Measurements from ENCODE around the gene OR2V2.

OR2V2 gene

GRCh38 chr5:181191526-181192336, 44.3 kb downstream of the OR2V2 start:
- peak; percentile 96 to 97 for DNase-seq

- no peak for DNase-seq
Observed at GRCh38 chr5:181192337-181193046, 45.1 kb downstream of the OR2V2 start.

DNA sequence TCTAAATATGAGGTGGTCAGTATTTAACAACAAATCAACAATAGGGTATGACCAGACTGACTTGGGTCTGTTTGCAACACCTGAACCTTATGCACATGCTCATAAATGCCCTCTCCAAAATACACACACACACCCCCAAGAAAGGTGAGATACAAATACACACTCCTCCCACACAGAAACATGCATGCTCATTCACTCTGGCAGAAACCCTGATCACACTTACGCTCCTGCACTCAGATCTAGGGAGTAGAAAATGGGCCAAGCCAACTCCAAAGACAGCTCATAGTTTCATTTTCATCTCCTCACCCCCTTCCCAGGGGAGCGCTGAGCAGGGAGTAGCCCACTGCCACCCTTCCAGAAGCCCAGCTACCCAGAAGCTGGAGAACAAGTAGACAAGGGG, 46.3 kb downstream of the OR2V2 start:
- DNase-seq = no peak

GRCh38 chr5:181194489-181195248, 47.3 kb downstream of the OR2V2 start:
- DNase-seq = no peak

DNA sequence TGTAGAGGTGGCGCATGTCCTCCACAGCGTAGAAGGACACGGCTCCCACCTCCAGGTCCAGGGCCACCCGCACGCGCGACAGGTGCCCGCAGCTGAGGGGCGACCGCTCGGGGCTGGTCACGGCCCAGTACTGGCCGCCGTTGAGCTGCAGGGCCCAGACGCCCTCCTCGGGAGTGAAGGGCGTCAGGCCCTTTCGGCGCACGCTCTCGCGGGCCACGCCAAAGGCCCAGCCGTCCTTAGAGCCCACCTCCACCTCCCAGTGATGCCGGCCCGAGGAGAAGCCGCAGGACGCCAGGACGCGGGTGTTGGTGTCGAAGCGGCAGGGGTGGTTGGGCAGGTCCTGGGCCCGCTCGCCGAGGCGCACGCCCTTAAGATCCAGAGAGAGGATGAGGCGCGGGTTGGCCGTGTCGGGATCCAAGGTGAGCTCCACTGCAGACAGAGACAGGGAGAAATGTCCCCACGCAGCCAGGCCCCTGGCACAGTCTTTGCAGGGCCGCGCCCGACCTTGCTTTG, 47.9 kb downstream of the OR2V2 start:
- DNase-seq = no peak

DNA sequence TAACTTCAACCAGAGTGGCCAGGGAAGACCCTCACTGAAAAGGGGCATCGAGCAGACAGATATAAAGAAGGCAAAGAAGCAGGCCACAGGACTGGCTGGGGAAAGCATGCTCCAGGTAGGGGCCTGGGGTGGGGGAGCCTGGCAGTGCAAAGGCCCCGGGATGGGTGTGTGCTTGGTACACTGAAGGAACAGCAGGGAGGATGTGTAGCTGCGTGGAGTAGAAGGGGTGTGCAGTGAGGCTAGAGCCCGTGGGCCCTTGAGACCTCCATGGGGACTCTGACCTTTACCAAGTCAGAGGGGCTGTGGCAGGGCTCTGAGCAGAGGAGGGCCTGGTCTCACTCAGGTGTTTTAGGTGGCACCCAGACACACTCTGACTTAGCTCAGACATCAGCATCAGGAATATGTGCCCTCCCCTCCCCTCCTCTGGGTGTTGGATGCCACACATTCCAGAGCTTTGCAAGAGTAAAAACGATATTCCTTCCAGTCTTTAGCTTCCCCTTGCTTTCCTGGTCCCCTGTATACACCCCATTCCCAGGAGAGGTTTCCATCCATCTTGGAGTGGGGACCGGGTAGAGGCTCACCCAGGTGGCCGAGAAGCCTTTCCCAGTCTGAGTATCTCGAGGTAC, 50.1 kb downstream of the OR2V2 start:
- DNase-seq = no peak

- no peak for DNase-seq
Observed at GRCh38 chr5:181198106-181198685, 50.8 kb downstream of the OR2V2 start.

GRCh38 chr5:181198905-181199519, 51.6 kb downstream of the OR2V2 start:
- no peak for DNase-seq

- no peak for DNase-seq
Observed at GRCh38 chr5:181199881-181200638, 52.7 kb downstream of the OR2V2 start.

- DNase-seq = no peak
Observed at GRCh38 chr5:181200816-181201215, 53.4 kb downstream of the OR2V2 start.

- no peak for DNase-seq
Observed at GRCh38 chr5:181203093-181203711, 55.8 kb downstream of the OR2V2 start.

- DNase-seq = no peak
Observed at GRCh38 chr5:181203777-181204112, 56.4 kb downstream of the OR2V2 start.

GRCh38 chr5:181204113-181204825, 56.9 kb downstream of the OR2V2 start:
- no peak for DNase-seq

DNA sequence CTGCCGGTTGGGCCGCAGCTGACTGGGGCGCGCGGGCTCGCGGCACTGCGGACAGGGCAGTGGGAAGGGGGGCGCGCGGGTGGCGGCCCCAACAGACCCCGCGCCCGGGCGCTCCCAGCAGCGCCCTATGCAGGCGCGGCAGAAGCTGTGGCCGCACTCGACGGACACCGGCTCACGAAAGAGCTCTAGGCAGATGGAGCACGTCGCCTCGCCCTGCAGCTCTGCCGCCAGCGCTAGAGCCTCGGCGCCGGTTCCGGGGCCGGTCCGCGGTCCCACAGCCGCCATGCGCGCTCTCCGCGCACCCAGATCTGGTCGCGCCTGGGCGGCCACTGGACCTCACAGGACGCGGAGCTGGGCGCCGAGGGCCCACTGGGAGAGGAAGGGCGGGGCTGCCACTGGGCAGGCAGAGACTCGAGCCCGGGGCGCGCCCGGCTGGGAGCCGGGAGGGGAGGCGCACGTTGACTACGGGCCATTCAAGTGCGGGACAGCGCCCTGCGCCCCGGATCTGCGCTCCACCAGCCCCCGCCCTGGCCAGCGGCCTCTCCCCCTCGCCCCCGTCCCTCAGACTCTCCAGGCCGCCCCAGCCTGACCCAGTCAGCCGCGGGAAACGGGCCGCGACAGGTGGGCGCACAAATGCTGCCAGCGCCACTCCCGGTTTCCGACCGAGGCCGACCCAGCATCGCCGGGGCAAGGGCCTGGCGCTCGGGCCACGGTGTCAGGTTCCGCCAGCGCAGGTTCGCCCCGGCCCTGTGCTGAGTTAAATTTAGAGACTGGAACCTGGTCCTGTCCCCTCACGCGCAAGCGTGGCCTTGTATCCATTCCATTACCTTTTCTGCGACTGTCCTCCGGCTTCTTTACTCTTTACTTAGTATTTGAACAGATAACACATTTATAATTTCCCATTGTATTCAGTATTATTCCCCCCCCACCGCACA, 57.7 kb downstream of the OR2V2 start, which contains the start of gene TRIM7:
Gene TRIM7 (minus strand): TSS at position 371 of the 935 bp plus-strand sequence. CDS start 86 bp downstream, at position 285.
- DNase-seq = no peak

GRCh38 chr5:181205761-181206649, 58.6 kb downstream of the OR2V2 start:
- DNase-seq = no peak

GRCh38 chr5:181207214-181207959, 60.0 kb downstream of the OR2V2 start:
- peak; percentile 92 to 94 for DNase-seq

GRCh38 chr5:181207960-181208253, 60.5 kb downstream of the OR2V2 start:
- DNase-seq = no peak

Measured in stimulated activated CD4-positive, alpha-beta T cell treated with anti-CD3 and anti-CD28 coated beads, Interleukin-2, amount 100 ng/mL, for 48 hours (primary cell).